GM15510 (cell line): ENCODE measurements around the gene RRP9.

Experiments used
- POLR2A ChIP-seq: IDR thresholded peaks from 3 replicates; pipeline ENCODE4 v1.6.1; 2011; ENCODE audit warnings: borderline replicate concordance; ENCODE audit not compliant: insufficient read length; ENCODE audit errors: extremely low read depth

RRP9 gene

GRCh38 chr3:51977446-51978142 lies 35.9 kb upstream of the RRP9 start:
- no peak for TF ChIP-seq POLR2A

GRCh38 chr3:51975852-51976549 lies 34.3 kb upstream of the RRP9 start:
- TF ChIP-seq POLR2A: no peak

- peak; percentile 93 for TF ChIP-seq POLR2A
These were observed 33.5 kb upstream of the RRP9 start, which contains the start of gene ABHD14A for GRCh38 chr3:51974963-51975851. Gene ABHD14A (plus strand): TSS chr3:51975064. CDS start chr3:51975136, 72 bp downstream.

GRCh38 chr3:51974277-51974962 lies 32.7 kb upstream of the RRP9 start:
- no peak for TF ChIP-seq POLR2A

- TF ChIP-seq POLR2A: no peak
These were observed 29.6 kb upstream of the RRP9 start for GRCh38 chr3:51971350-51971749.

- TF ChIP-seq POLR2A: no peak
These were observed 29.0 kb upstream of the RRP9 start for GRCh38 chr3:51970606-51971300.

GRCh38 chr3:51969841-51970240 lies 28.1 kb upstream of the RRP9 start:
- no peak for TF ChIP-seq POLR2A

GRCh38 chr3:51968883-51969678 lies 27.4 kb upstream of the RRP9 start:
- TF ChIP-seq POLR2A: no peak

GRCh38 chr3:51968170-51968775 lies 26.6 kb upstream of the RRP9 start:
- TF ChIP-seq POLR2A: no peak

- peak; percentile 37 for TF ChIP-seq POLR2A
These were observed 25.9 kb upstream of the RRP9 start, which contains the start of gene PCBP4 for GRCh38 chr3:51967384-51968169. Gene PCBP4 (minus strand): TSS chr3:51967454. CDS start chr3:51961240, 6,214 bp downstream.

- no peak for TF ChIP-seq POLR2A
These were observed 25.2 kb upstream of the RRP9 start for GRCh38 chr3:51966922-51967383.

GRCh38 chr3:51966486-51966885 lies 24.8 kb upstream of the RRP9 start:
- no peak for TF ChIP-seq POLR2A

GRCh38 chr3:51966016-51966415 lies 24.3 kb upstream of the RRP9 start:
- TF ChIP-seq POLR2A: no peak

- no peak for TF ChIP-seq POLR2A
These were observed 22.8 kb upstream of the RRP9 start for GRCh38 chr3:51964521-51964920.
